SK-N-SH (cell line): ENCODE data around the gene BNC2. TPM values are rescaled to one million over a fixed set of nuclear protein-coding genes. Genes with fewer than 3 reads are reported as not detected.

Experiments
- CTCF ChIA-PET: fragments of 300-600, 350-600 bp; formaldehyde crosslinking; extraction: SDS; loops from one replicate; lab custom pipeline; 2021; lab: Yijun Ruan, JAX
- POLR2A ChIA-PET: fragments of 350-600 bp; sonication (Branson Sonifier 250); formaldehyde crosslinking; extraction: SDS; loops from one replicate; lab custom pipeline; 2020; ENCODE audit warnings: antibody characterized with exemption, inconsistent platforms; lab: Yijun Ruan, JAX
- DNase-seq: peaks from one replicate; pipeline ENCODE4 v3.0.0; 2012
- H2AFZ ChIP-seq: fragments of 200-600 bp; sonication (generic); 2 replicates; pipeline ENCODE4 v1.8.1; 2016; ENCODE audit warnings: antibody characterized with exemption, mild to moderate bottlenecking, low read depth
- H3F3A ChIP-seq: fragments of 200-600 bp; sonication (generic); replicated peaks from 2 replicates; pipeline ENCODE3; 2016; ENCODE audit warnings: antibody characterized with exemption, mild to moderate bottlenecking; ENCODE audit not compliant: insufficient read depth
- H3K27ac ChIP-seq, 2 experiments: fragments of 200-500 bp in 1 of 2; fragments of 200-600 bp in 1 of 2; sonication (Bioruptor generic) in 1 of 2; sonication (generic), shearing (Covaris generic) in 1 of 2; 2 replicates each; pipeline versions ENCODE4 v1.5.1 to v1.6.1; 2014 to 2016; ENCODE audit warnings: low read depth in 2 of 2, inconsistent platforms in 1 of 2, low read length in 1 of 2, mild to moderate bottlenecking in 1 of 2, mixed read lengths in 1 of 2
- H3K27me3 ChIP-seq: fragments of 200-600 bp; sonication (generic), shearing (Covaris generic); 2 replicates; pipeline ENCODE4 v1.6.1; 2016; ENCODE audit warnings: mixed run types; ENCODE audit not compliant: insufficient read depth
- H3K36me3 ChIP-seq, 2 experiments: fragments of 200-500 bp in 1 of 2; fragments of 200-600 bp in 1 of 2; sonication (Bioruptor generic) in 1 of 2; sonication (generic) in 1 of 2; replicated peaks in 1 of 2; 2 replicates each; pipeline versions ENCODE3 to v1.5.1; 2014 to 2016; ENCODE audit warnings: low read length in 1 of 2, mild to moderate bottlenecking in 1 of 2; ENCODE audit not compliant: insufficient read depth in 2 of 2, control insufficient read depth in 1 of 2
- H3K4me1 ChIP-seq, 2 experiments: fragments of 200-500 bp in 1 of 2; fragments of 200-600 bp in 1 of 2; sonication (Bioruptor generic) in 1 of 2; sonication (generic), shearing (Covaris generic) in 1 of 2; 2 replicates each; pipeline versions ENCODE4 v1.5.1 to v1.6.1; 2014 to 2016; ENCODE audit warnings: low read depth in 1 of 2, low read length in 1 of 2, mixed run types in 1 of 2; ENCODE audit not compliant: insufficient read depth in 2 of 2, control insufficient read depth in 1 of 2
- H3K4me2 ChIP-seq: fragments of 200-600 bp; sonication (generic), shearing (Covaris generic); 2 replicates; pipeline ENCODE4 v1.6.1; 2017; ENCODE audit warnings: mixed run types
- H3K4me3 ChIP-seq, 2 experiments: fragments of 200-500 bp in 1 of 2; fragments of 200-600 bp in 1 of 2; sonication (Bioruptor generic) in 1 of 2; sonication (generic), shearing (Covaris generic) in 1 of 2; 2 replicates each; pipeline versions ENCODE4 v1.5.1 to v1.8.1; 2014 to 2016; ENCODE audit warnings: low read depth in 2 of 2, inconsistent platforms in 1 of 2, low read length in 1 of 2, mild to moderate bottlenecking in 1 of 2, mixed read lengths in 1 of 2, moderate library complexity in 1 of 2
- H3K79me2 ChIP-seq: fragments of 200-600 bp; sonication (generic); 2 replicates; pipeline ENCODE4 v1.8.1; 2017; ENCODE audit warnings: mild to moderate bottlenecking; ENCODE audit not compliant: insufficient read depth
- H3K9ac ChIP-seq: fragments of 200-600 bp; sonication (generic); 2 replicates; pipeline ENCODE4 v1.6.1; 2017; ENCODE audit warnings: mixed run types
- H3K9me2 ChIP-seq: fragments of 200-600 bp; sonication (generic); 2 replicates; pipeline ENCODE4 v1.6.1; 2017; ENCODE audit warnings: mixed run types
- H3K9me3 ChIP-seq: fragments of 200-600 bp; sonication (generic); 2 replicates; pipeline ENCODE4 v1.6.1; 2017; ENCODE audit warnings: mixed run types, mild to moderate bottlenecking, moderate library complexity
- H4K20me1 ChIP-seq: fragments of 200-600 bp; sonication (generic); 2 replicates; pipeline ENCODE4 v1.6.1; 2017; ENCODE audit warnings: mild to moderate bottlenecking, mixed run types; ENCODE audit not compliant: insufficient read depth
- CHD2 ChIP-seq: fragments of 150-350 bp; IDR thresholded peaks from 2 replicates; pipeline ENCODE4 v1.6.1; 2018; ENCODE audit warnings: low read length; ENCODE audit not compliant: partially characterized antibody
- CTCF ChIP-seq: fragments of 200-600 bp; sonication (generic); IDR thresholded peaks from 2 replicates; pipeline ENCODE4 v1.6.1; 2017; ENCODE audit warnings: antibody characterized with exemption, mild to moderate bottlenecking, moderate library complexity
- EP300 ChIP-seq, 2 experiments: IDR thresholded peaks; 2 replicates each; pipeline versions ENCODE4 v1.4.0 to v1.6.1; 2012; ENCODE audit warnings: borderline replicate concordance in 1 of 2, low read depth in 1 of 2, low read length in 1 of 2
- EZH2phosphoT487 ChIP-seq: fragments of 200-600 bp; sonication (generic); IDR thresholded peaks from 2 replicates; pipeline ENCODE4 v1.6.1; 2017; ENCODE audit warnings: low read depth, mixed run types, mild to moderate bottlenecking, antibody characterized with exemption, moderate library complexity, borderline replicate concordance
- FOSL2 ChIP-seq: IDR thresholded peaks from 2 replicates; pipeline ENCODE4 v1.4.0; 2012; ENCODE audit warnings: low read depth, mild to moderate bottlenecking, moderate library complexity, borderline replicate concordance
- FOXJ3 ChIP-seq: sonication (generic); formaldehyde crosslinking; IDR thresholded peaks from 2 replicates; pipeline ENCODE4 v1.5.1; 2020; ENCODE audit warnings: mild to moderate bottlenecking, missing genetic modification reagents
- FOXM1 ChIP-seq: IDR thresholded peaks from 2 replicates; pipeline ENCODE4 v1.4.0; 2012; ENCODE audit warnings: low read depth, mild to moderate bottlenecking
- GABPA ChIP-seq: IDR thresholded peaks from 2 replicates; pipeline ENCODE4 v1.4.0; 2012; ENCODE audit warnings: low read depth, mild to moderate bottlenecking
- GATA2 ChIP-seq: sonication (generic); formaldehyde crosslinking; IDR thresholded peaks from 2 replicates; pipeline ENCODE4 v1.5.0; 2020; ENCODE audit warnings: mild to moderate bottlenecking, missing genetic modification reagents
- JUND ChIP-seq: IDR thresholded peaks from 2 replicates; pipeline ENCODE4 v1.4.0; 2012
- MEF2A ChIP-seq: IDR thresholded peaks from 2 replicates; pipeline ENCODE4 v1.4.0; 2012; ENCODE audit warnings: low read depth, borderline replicate concordance
- MXI1 ChIP-seq: IDR thresholded peaks from 2 replicates; pipeline ENCODE4 v1.6.1; 2012; ENCODE audit warnings: mild to moderate bottlenecking, low read depth, low read length, improper control_type of control experiment
- NFIC ChIP-seq: IDR thresholded peaks from 2 replicates; pipeline ENCODE4 v1.4.0; 2012; ENCODE audit warnings: borderline replicate concordance
- NRF1 ChIP-seq: IDR thresholded peaks from 2 replicates; pipeline ENCODE4 v1.6.1; 2012; ENCODE audit warnings: low read depth, mild to moderate bottlenecking, low read length
- POLR2AphosphoS5 ChIP-seq: IDR thresholded peaks from 2 replicates; pipeline ENCODE4 v1.6.1; 2012; ENCODE audit warnings: low read depth, low read length
- RAD21 ChIP-seq: IDR thresholded peaks from 2 replicates; pipeline ENCODE4 v1.6.1; 2012; ENCODE audit warnings: mild to moderate bottlenecking, low read length
- RCOR1 ChIP-seq: fragments of 150-350 bp; IDR thresholded peaks from 2 replicates; pipeline ENCODE4 v1.6.1; 2017; ENCODE audit warnings: antibody characterized with exemption, low read length
- RFX5 ChIP-seq: IDR thresholded peaks from 2 replicates; pipeline ENCODE4 v1.6.1; 2012; ENCODE audit warnings: mild to moderate bottlenecking, improper control_type of control experiment, low read length
- RXRA ChIP-seq: IDR thresholded peaks from 2 replicates; pipeline ENCODE4 v1.4.0; 2012; ENCODE audit warnings: low read depth, mild to moderate bottlenecking, borderline replicate concordance
- SMC3 ChIP-seq: IDR thresholded peaks from 2 replicates; pipeline ENCODE4 v1.6.1; 2012; ENCODE audit warnings: low read depth, low read length, improper control_type of control experiment
- TCF12 ChIP-seq: IDR thresholded peaks from 2 replicates; pipeline ENCODE4 v1.4.0; 2012
- TEAD4 ChIP-seq: IDR thresholded peaks from 2 replicates; pipeline ENCODE4 v1.4.0; 2012; ENCODE audit warnings: mild to moderate bottlenecking, borderline replicate concordance; ENCODE audit not compliant: insufficient read depth
- YY1 ChIP-seq: IDR thresholded peaks from 2 replicates; pipeline ENCODE4 v1.4.0; 2012; ENCODE audit warnings: low read depth, mild to moderate bottlenecking
- ZBTB33 ChIP-seq: IDR thresholded peaks from 2 replicates; pipeline ENCODE4 v1.4.0; 2012; ENCODE audit warnings: low read depth, borderline replicate concordance
- WGBS: methylation state at CpG from one replicate; pipeline ENCODE4 v1.1.6; 2017; ENCODE audit warnings: low lambda C conversion rate; 5-methylcytosine and 5-hydroxymethylcytosine counted together
- polyA plus RNA-seq, 3 experiments: library from polyadenylated mRNA; depleted of rRNA; stranded (reverse); fragments of >200 nt; gene quantifications; 2 replicates each; pipeline ENCODE4 v1.2.3, GENCODE V29; 2012
- TF ChIP-seq, protein P1 (sequence below): IDR thresholded peaks from 2 replicates; pipeline ENCODE4 v1.6.1; 2012; ENCODE audit warnings: mild to moderate bottlenecking, low read depth, low read length, moderate library complexity
- TF ChIP-seq, protein P2 (sequence below): IDR thresholded peaks from 2 replicates; pipeline ENCODE4; 2012
- TF ChIP-seq, protein P3 (sequence below): IDR thresholded peaks from 2 replicates; pipeline ENCODE4 v1.4.0; 2012; ENCODE audit warnings: low read depth

The BNC2 gene
- polyA plus RNA-seq, 1 of the 3 experiments (the other 2 are of a cell fraction), result 8.8 TPM

DNA sequence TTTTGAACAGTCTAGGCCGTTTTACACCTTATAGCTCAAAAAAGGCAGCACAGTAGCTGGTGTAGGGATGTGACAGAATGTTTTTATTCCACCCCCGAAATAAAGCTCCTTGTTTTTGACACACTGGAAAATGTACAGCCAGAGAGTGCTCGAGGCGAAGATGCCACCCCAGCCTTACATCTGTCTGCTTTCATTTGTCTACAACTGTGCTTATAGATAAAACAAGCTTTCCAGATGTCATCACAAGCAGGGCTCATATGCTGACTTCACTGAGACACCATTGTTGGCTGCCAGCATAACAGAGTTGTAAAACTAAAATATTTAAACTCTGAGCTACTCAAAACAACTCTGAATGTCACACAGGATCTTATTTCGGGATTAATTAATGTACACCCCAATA, 386.3 kb downstream of the BNC2 start:
- no peak overlapping the region for H3K4me3 ChIP-seq
- H3K4me1 ChIP-seq, result peaks cover 0 to 13% of the 10 kb centered on the region in 2 experiments; a peak in 2 of 4 replicates
- no peak overlapping the region for H3K9ac ChIP-seq
- 62% methylated on average over 5 of the region's 5 CpGs for WGBS
- no peak overlapping the region for H2AFZ ChIP-seq
- H3K79me2 ChIP-seq, result no peaks in the 10 kb centered on the region
- H4K20me1 ChIP-seq, result no peaks in the 10 kb centered on the region
- no peak overlapping the region for H3K4me2 ChIP-seq
- H3K27me3 ChIP-seq, result no peaks in the 10 kb centered on the region
- H3F3A ChIP-seq, result no peaks in the 10 kb centered on the region
- no peaks in the 10 kb centered on the region for H3K36me3 ChIP-seq
- H3K27ac ChIP-seq, result peak overlapping the region in 1 of 2 experiments; percentile 83; a peak in 1 of 4 replicates
- peak; percentile 75 for DNase-seq
- no peaks in the 10 kb centered on the region for H3K9me2 ChIP-seq
- H3K9me3 ChIP-seq, result no peaks in the 10 kb centered on the region
- CTCF ChIA-PET, result no interaction called here
- POLR2A ChIA-PET, result interaction anchor here (1.0 kb wide), 1 partner anchor 11 kb away, joined by 3 read pairs; no protein-coding TSS in a partner anchor
- TF ChIP-seq TEAD4 (no peak), NRF1 (no peak), EP300 (IDR thresholded peaks at IDR 0.05; ENCODE audit: borderline replicate concordance in 1 of 2, low read depth in 1 of 2, low read length in 1 of 2) (peak in 1 of 2 experiments; percentile 85; a peak in 2 of 4 replicates), GABPA (no peak), SMC3 (no peak), NFIC (no peak), CHD2 (no peak), GATA2 (peak; percentile 63), FOXJ3 (CRISPR knock-in tag) (0 out of 2 replicates have a peak, but pooled peaks have one; percentile 38), ZBTB33 (no peak), POLR2AphosphoS5 (no peak), JUND (no peak), TCF12 (peak; percentile 19; the same call in 1 of the 2 replicates), CTCF (no peak), YY1 (no peak), RFX5 (no peak), FOXM1 (no peak), RAD21 (peak; percentile 31; the same call in 1 of the 2 replicates), EZH2phosphoT487 (no peak), RXRA (no peak), MEF2A (no peak), MXI1 (peak; percentile 14; the same call in 1 of the 2 replicates), FOSL2 (no peak), RCOR1 (peak; percentile 95)
- TF ChIP-seq, protein P1, sequence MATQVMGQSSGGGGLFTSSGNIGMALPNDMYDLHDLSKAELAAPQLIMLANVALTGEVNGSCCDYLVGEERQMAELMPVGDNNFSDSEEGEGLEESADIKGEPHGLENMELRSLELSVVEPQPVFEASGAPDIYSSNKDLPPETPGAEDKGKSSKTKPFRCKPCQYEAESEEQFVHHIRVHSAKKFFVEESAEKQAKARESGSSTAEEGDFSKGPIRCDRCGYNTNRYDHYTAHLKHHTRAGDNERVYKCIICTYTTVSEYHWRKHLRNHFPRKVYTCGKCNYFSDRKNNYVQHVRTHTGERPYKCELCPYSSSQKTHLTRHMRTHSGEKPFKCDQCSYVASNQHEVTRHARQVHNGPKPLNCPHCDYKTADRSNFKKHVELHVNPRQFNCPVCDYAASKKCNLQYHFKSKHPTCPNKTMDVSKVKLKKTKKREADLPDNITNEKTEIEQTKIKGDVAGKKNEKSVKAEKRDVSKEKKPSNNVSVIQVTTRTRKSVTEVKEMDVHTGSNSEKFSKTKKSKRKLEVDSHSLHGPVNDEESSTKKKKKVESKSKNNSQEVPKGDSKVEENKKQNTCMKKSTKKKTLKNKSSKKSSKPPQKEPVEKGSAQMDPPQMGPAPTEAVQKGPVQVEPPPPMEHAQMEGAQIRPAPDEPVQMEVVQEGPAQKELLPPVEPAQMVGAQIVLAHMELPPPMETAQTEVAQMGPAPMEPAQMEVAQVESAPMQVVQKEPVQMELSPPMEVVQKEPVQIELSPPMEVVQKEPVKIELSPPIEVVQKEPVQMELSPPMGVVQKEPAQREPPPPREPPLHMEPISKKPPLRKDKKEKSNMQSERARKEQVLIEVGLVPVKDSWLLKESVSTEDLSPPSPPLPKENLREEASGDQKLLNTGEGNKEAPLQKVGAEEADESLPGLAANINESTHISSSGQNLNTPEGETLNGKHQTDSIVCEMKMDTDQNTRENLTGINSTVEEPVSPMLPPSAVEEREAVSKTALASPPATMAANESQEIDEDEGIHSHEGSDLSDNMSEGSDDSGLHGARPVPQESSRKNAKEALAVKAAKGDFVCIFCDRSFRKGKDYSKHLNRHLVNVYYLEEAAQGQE, result no peak
- TF ChIP-seq, protein P2, sequence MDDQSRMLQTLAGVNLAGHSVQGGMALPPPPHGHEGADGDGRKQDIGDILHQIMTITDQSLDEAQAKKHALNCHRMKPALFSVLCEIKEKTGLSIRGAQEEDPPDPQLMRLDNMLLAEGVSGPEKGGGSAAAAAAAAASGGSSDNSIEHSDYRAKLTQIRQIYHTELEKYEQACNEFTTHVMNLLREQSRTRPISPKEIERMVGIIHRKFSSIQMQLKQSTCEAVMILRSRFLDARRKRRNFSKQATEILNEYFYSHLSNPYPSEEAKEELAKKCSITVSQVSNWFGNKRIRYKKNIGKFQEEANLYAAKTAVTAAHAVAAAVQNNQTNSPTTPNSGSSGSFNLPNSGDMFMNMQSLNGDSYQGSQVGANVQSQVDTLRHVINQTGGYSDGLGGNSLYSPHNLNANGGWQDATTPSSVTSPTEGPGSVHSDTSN, result 0 out of 2 replicates have a peak, but pooled peaks have one; percentile 26
- TF ChIP-seq, protein P3, sequence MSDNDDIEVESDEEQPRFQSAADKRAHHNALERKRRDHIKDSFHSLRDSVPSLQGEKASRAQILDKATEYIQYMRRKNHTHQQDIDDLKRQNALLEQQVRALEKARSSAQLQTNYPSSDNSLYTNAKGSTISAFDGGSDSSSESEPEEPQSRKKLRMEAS, result no peak
